OCI-M2 (cell line): Measurements from ENCODE around the gene BRWD1.
"Not testable (repeated sequence)": the region's sequence is repeated elsewhere in the genome, so short reads cannot be mapped to it uniquely, and the experiment has no call there.

ENCODE experiments used
- DNase-seq: peaks from one replicate; lab custom pipeline; 2025; ENCODE audit not compliant: unreplicated experiment; lab: John Stamatoyannopoulos, UW

BRWD1 gene

DNA sequence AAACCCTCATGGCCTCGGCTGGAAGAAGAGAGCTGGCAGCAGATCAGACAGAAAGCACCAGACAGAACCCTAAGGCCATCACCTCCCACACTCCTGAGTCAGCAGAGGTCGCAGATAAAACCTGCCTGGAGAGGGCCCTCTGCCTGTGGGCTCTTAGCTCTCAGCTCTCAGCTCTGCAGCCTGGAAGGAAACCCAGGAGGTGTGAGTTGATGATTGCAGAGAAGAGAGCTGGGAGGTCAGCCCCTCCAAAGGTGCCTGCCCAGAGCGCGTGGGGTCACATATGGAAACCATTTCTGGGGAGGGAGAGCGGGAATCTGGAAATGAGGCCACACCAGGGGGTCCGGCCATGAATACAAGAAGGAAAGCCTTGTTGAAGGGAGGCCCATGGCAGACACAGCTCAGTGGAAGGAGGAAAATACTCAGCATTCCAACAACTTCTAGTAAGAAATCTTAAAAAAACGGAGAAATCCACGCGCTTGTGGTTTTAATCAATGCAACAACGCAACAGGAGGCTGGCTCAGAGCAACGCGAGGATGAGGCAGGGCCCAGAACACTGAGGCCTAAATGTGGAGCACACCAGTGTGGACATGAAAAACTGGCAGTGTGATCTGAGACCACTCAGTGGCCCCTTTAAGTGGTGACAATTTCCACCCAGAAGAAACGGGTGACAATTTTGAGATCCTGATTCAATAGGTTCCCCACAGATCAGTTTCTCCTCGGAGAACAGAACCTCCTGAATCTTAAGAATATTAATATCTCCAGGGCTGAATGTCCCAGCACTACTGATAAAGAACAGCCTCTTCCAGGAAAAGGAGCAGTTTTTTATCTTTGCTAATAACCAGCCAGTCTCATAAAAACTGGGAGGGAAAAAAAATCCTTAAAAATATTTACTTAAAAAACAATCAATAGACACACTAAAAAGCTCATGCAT is 175.9 kb downstream of the BRWD1 start:
- DNase-seq = no peak

DNA sequence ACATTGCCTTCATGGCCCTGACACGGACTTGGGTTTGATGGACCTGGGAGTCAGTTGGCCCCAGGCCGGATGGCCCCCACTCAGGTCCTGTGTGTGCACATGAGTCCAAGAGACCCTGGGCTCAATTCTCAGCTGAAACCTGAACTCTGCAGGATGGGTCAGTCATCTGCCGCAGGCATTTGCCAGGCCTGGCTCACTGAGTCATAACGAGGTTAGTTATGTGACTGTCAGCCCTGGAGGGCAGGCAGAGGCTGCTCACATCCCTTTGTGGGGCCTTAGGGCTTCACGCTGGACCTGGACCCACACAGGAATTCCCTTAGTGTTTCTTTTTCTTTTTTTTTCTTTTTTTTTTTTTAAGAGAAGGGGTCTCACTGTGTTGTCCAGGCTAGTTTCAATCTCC is 176.7 kb downstream of the BRWD1 start:
- DNase-seq = no peak

DNA sequence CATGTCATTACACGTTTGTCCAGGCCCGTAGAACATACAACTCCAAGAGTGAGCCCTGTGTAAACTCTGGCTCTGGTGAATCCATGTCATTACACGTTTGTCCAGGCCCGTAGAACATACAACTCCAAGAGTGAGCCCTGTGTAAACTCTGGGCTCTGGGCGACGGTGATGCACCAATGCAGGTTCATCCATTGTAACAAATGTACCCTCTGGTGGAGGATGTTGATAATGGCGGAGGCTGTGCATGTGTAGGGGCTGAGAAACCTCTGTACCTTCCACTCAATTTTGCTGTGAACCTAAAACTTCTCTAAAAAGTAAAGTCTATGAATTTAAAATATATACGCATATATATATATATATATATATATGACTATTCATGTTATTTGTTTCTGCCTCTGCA is 177.3 kb downstream of the BRWD1 start:
- not testable (repeated sequence) for DNase-seq

DNA sequence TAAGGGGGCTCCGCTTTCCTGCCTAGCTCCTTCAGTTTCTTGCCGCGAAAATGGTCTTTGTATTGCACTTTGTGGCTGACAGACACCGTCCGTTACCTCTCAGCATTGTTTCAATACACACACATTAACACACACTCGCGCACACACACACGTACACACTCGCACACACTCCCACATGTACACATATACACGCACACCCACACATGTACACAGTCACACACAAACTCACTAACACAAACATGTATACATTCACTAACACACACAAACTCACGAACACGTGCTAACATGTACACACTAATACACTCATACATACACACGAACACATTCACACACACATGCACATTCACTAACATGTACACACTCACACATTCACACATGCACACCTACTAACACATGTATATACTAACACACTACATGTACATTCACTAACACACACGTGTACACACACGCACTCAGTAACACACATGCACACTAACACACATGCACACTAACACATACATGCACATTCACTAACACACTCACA is 179.1 kb downstream of the BRWD1 start:
- no peak for DNase-seq
